OCI-M2 (cell line): ENCODE results near the gene ZCWPW1.
"Not testable (repeated sequence)": the region's sequence is repeated elsewhere in the genome, so short reads cannot be mapped to it uniquely, and the experiment has no call there.

ENCODE experiments used
- DNase-seq: peaks from one replicate; lab custom pipeline; 2025; ENCODE audit not compliant: unreplicated experiment; lab: John Stamatoyannopoulos, UW

Gene ZCWPW1

DNA sequence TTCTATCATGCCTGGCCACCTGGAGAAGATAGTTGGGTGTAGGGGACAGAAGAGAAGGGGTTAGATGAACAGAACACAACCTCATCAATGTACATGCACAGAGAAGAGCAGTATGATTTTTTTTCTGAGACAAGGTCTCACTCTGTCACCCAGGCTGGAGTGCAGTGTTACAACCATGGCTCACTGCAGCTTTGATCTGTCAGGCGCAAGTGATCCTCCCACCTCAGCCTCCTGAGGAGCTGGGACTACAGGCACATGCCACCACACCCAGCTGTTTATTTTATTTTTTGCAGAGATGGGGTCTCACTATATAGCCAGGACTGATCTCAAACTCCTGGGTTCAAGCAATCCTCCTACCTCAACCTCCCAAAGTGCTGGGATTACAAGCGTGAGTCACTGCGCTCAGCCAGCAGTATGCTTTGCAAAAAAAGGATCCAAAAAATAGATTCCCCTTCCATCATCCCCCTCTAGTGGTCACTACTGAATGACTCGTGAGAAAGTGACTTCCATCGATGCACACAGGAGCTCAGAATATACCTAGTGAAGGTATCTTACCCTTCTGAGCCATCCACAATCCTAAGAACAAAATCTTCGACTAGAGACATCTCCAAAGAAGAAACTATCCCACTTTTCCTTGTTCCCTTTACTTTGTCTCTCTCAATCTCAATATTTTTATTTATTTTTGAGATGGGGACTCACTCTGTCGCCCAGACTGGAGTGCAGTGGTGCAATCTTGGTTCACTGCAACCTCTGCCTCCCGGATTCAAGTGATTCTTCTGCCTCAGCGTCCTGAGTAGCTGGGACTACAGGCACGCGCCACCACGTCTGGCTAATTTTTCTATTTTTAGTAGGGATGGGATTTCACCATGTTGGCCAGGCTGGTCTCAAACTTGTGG, 21.0 kb downstream of the ZCWPW1 start:
- DNase-seq: peak; percentile 23

GRCh38 chr7:100406767-100407166, 21.7 kb downstream of the ZCWPW1 start:
- DNase-seq: no peak

- DNase-seq: no peak
Observed at GRCh38 chr7:100402241-100402640, 26.3 kb downstream of the ZCWPW1 start.

- no peak for DNase-seq
Observed at GRCh38 chr7:100401811-100402210, 26.7 kb downstream of the ZCWPW1 start.

- DNase-seq: no peak
Observed at GRCh38 chr7:100400656-100401055, 27.8 kb downstream of the ZCWPW1 start.

DNA sequence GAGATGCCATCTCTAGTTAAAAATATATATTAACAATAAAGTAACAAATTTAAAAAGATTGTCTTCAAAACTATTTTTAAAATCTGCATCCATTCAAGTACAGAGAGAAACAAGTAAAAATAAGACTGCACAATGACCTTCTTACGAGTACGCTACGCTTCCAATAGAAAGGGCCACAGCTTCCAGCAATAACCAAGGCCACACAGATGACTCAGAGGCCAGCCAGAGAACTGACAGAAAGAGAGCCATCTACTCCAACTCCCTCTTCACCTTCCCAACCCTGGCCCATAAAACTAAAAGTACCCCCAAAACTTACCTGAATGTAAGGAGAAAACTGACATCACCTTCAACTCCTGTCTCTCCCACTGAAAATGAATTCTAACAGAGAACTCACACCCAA, 28.5 kb downstream of the ZCWPW1 start:
- DNase-seq: no peak

- DNase-seq: no peak
Observed at GRCh38 chr7:100398239-100398638, 30.3 kb downstream of the ZCWPW1 start.

DNA sequence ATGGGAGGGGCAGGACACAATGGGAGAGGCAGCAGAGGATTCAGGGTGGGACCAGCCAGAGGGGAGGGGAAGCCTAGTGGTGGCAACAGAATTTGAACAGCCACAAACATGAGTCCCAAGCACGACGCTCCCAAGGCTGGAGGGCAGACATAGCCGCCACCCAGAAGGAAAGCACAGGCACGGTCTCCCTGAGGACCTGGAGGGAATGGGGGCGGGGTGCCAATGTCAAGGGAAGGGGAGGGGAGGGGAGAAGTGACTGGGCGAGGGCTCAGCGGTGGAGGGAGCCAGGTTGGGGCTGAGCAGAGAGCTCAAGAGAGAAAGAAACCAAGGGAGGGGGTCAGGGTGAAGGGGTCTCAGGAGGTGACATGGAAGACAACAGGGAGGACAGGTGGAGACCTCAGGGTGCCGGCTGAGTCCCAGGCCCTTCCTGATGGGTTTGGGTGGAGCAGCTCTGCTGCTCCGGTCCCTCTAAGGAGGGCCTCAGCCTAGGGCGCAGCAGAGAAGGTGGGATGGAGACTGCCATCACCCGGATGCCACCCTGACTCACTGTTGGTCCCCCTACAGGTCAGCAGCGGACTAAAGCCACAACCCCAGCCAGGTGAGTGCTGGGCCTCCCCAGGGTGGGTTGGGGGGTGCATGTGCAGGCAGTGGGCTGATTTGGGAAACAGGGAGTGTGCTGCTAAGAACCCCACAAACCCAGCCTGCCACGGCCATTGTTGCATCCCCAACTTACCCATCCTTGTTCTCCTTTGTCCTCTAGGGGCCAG, 31.0 kb downstream of the ZCWPW1 start:
- DNase-seq: no peak

GRCh38 chr7:100396421-100396982, 32.0 kb downstream of the ZCWPW1 start:
- no peak for DNase-seq

DNA sequence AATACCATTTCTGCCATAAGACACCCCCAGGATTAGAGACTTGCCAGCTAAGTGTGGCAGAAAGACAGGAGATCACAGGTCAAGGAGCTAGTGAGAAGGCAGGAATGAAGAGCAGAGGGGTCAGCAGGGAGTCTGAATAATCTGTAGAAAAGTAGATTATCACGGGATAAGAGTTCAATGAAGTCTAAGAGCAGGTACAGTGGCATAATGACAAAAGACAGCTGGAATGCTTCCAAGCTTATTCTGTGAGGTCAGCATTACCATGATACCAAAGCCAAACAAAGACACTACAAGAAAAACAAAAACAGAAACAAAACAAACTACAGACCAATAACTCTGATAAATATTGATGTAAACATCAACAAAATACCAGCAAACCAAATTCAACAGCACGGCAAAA, 34.4 kb downstream of the ZCWPW1 start:
- DNase-seq: no peak

- DNase-seq: no peak
Observed at GRCh38 chr7:100393233-100393905, 35.1 kb downstream of the ZCWPW1 start.

- DNase-seq: no peak
Observed at GRCh38 chr7:100390286-100391009, 38.1 kb downstream of the ZCWPW1 start.

DNA sequence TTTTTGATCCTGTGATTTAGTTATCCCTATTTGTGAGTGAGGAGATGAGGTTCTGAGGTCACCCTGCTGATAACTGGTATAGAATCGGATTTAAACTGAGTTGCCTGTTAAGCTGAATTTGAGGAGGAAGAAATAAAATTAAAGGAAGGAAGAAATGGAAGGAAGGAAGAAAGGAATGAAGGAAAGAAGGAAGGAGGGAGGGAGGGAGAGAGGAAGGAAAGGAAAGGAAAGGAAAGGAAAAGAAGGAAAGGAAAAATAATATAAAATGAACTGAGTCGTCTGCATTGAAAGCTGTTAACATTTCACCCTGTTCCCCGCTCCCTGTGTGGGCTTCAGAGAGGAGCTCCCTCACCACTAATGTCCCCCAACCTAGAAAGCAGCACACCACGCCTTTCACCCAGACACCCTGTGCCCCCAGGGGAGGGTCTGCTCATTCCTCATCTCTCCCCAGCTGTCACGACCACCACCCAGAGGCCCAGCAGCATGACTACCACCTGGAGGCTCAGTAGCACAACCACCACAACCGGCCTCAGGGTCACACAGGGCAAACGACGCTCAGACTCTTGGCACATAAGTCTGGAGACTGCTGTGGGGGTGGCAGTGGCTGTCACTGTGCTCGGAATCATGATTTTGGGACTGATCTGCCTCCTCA, 38.9 kb downstream of the ZCWPW1 start:
- no peak for DNase-seq

DNA sequence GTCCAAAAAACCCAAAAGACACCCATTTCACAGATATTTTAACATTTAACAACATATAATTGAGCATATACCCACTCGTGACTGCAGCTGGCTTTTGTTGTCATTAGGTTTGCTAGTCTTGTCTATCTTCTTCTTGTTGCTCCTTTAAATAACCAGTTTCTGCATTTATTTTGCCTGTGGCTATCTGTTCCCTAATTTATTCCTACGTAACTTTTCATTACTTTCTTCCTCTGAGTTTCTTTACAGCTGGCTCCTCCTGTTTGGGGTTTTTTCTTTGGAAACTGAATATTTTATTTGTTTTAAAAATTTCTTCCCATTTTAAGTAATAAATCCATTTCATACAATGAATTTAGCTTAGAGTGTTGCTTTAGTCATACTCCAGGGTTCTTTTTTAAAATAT, 40.8 kb downstream of the ZCWPW1 start:
- DNase-seq: no peak

DNA sequence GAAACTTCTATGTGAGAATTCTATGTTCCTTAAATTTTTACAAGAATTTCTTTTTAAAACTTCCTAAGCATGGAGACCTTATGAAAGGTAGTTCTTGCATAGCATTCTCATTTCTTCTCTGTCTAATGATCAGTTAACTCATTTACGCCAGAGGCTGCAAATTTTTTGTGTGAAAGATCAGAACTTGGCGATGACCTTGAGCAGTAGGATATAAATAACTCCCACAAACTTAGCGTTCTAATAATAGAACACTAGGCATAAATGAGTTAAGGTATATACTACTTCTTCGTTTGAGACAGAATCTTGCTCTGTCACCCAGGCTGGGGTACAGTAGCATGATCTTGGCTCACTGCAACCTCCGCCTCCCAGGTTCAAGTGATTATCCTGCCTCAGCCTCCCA, 41.6 kb downstream of the ZCWPW1 start:
- DNase-seq: no peak

DNA sequence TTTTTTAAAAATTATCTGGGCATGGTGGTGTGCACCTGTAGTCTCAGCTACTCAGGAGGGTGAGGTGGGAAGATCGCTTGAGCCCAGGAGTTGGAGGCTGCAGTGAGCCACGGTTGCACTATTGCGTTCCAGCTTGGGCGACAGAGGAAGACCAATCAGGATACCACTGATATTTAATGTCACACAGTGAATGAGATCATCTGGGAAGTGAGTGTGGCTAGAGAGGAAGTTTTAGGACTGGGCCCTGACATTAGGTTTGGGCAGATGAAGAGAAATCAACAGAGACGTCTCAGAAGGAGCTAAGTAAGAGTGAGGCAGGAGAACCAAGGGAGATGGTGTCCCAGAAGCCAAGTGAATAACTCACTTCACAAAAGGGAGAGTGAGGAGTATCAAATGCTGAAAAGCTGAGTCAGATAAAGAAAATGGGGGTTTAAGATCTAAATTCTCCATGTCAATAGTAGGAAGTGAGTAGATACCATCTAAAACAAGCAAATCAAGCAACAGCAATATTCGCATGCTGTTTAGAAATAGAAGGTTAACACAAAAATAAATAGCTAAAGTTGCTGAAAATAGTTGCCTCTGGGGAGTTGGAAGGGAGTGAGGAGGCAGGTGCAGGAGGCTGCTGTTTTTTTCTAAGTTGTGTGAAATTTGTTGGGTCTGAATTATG, 43.7 kb downstream of the ZCWPW1 start:
- no peak for DNase-seq

DNA sequence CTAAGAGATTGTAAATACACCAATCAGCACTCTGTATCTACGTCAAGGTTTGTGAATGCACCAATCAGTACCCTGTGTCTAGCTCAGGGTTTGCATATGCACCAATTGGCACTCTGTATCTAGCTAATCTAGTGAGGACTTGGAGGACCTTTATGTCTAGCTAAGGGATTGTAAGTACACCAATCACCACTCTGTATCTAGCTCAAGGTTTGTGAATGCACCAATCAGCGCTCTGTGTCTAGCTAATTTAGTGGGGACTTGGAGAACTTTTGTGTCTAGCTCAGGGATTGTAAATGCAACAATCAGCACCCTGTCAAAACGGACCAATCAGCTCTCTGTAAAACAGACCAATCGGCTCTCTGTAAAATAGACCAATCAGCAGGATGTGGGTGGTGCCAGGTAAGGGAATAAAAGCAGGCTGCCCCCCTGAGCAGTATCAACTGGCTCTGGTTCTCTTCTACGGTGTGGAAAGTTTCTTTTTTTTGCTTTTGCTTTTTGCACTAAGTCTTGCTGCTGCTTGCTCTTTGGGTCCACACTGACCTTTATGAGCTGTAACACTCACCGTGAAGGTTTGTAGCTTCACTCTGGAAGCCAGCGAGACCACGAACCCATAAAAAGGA, 46.2 kb downstream of the ZCWPW1 start:
- not testable (repeated sequence) for DNase-seq

- not testable (repeated sequence) for DNase-seq
Observed at GRCh38 chr7:100381531-100382233, 46.8 kb downstream of the ZCWPW1 start.

DNA sequence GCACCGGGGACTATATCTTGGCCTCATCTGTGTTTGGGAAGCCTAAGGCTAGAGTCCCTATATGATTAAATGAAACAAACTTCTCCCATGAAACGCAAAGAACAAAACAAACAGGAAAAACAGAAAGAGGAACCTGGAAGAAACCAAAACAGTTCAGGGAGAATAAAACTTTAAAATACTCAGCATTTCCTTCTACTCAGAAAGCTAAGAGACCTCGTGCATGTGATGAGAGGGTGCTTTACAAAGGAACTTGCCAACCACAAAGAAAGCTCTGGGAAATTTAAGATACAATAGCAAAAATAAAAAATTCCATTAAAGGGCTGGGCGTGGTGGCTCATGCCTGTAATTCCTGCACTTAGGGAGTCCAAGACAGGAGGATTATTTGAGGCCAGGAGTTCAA, 48.3 kb downstream of the ZCWPW1 start:
- no peak for DNase-seq
